GM19372 (cell line): ENCODE data around the gene UNK.
A peak's percentile ranks its signal among the peaks of the same experiment; 100 is the strongest.
"Not testable (repeated sequence)": the region's sequence is repeated elsewhere in the genome, so short reads cannot be mapped to it uniquely, and the experiment has no call there.

Source experiments
- ATAC-seq: cut with Tn5 transposase; IDR thresholded peaks from one replicate; pipeline ENCODE4 v1.9.1; 2021; ENCODE audit warnings: mild to moderate bottlenecking, low read depth, moderate library complexity; ENCODE audit not compliant: unreplicated experiment

Gene UNK

GRCh38 chr17:75753514-75754377 is 30.9 kb upstream of the UNK start:
- no peak for ATAC-seq

GRCh38 chr17:75754378-75755204 is 30.0 kb upstream of the UNK start:
- ATAC-seq = no peak

- ATAC-seq = no peak
These were observed 29.3 kb upstream of the UNK start for GRCh38 chr17:75755205-75755901.

- no peak for ATAC-seq
These were observed 28.6 kb upstream of the UNK start for GRCh38 chr17:75755990-75756389.

GRCh38 chr17:75756451-75757085 is 28.0 kb upstream of the UNK start:
- ATAC-seq = no peak

- no peak for ATAC-seq
These were observed 27.4 kb upstream of the UNK start for GRCh38 chr17:75757086-75757681.

- no peak for ATAC-seq
These were observed 26.3 kb upstream of the UNK start for GRCh38 chr17:75758131-75758905.

GRCh38 chr17:75759457-75759856 is 25.1 kb upstream of the UNK start:
- no peak for ATAC-seq

- not testable (repeated sequence) for ATAC-seq
These were observed 24.5 kb upstream of the UNK start for GRCh38 chr17:75759978-75760640.

GRCh38 chr17:75762513-75763268 is 21.9 kb upstream of the UNK start:
- no peak for ATAC-seq

GRCh38 chr17:75763269-75763607 is 21.4 kb upstream of the UNK start:
- ATAC-seq = no peak

GRCh38 chr17:75763613-75764416 is 20.8 kb upstream of the UNK start:
- no peak for ATAC-seq

GRCh38 chr17:75764417-75764710 is 20.2 kb upstream of the UNK start:
- ATAC-seq = no peak

- ATAC-seq = peak; percentile 74
These were observed 19.7 kb upstream of the UNK start, which contains the start of gene GALK1 for GRCh38 chr17:75764711-75765421. Gene GALK1, minus strand, starts transcription at chr17:75765192. Its CDS starts 56 bp downstream, at chr17:75765136.

GRCh38 chr17:75765981-75766380 is 18.6 kb upstream of the UNK start:
- ATAC-seq = no peak

- no peak for ATAC-seq
These were observed 16.7 kb upstream of the UNK start for GRCh38 chr17:75767881-75768280.

GRCh38 chr17:75769536-75769935 is 15.1 kb upstream of the UNK start:
- ATAC-seq = no peak
